Trophoblast cell (in vitro differentiated cells and primary cell): ENCODE data around the gene TOPBP1.

ENCODE experiments used
- DNase-seq, 2 donors: peaks; one replicate each; pipeline ENCODE4 v3.0.0-alpha.2; 2016
- H2AFZ ChIP-seq: 2 replicates; pipeline ENCODE4 v1.6.1; 2013; ENCODE audit warnings: low read length, moderate library complexity, mild to moderate bottlenecking; ENCODE audit not compliant: insufficient read depth, poor library complexity
- H2AK5ac ChIP-seq: 2 replicates; pipeline ENCODE4 v1.6.1; 2013; ENCODE audit warnings: mild to moderate bottlenecking, low read length
- H2BK120ac ChIP-seq: 2 replicates; pipeline ENCODE4 v1.6.1; 2013; ENCODE audit warnings: low read length, mild to moderate bottlenecking, moderate library complexity; ENCODE audit not compliant: insufficient read depth, poor library complexity
- H2BK12ac ChIP-seq: 2 replicates; pipeline ENCODE4 v1.6.1; 2013; ENCODE audit warnings: mild to moderate bottlenecking, low read length, moderate library complexity
- H2BK5ac ChIP-seq: 2 replicates; pipeline ENCODE4 v1.6.1; 2013; ENCODE audit warnings: low read length, low read depth, moderate library complexity, mild to moderate bottlenecking; ENCODE audit not compliant: poor library complexity
- H3K14ac ChIP-seq: 2 replicates; pipeline ENCODE4 v1.6.1; 2013; ENCODE audit warnings: mild to moderate bottlenecking, low read length
- H3K18ac ChIP-seq: 2 replicates; pipeline ENCODE4 v1.6.1; 2013; ENCODE audit warnings: mild to moderate bottlenecking, low read length
- H3K23ac ChIP-seq: 2 replicates; pipeline ENCODE4 v1.6.1; 2013; ENCODE audit warnings: low read length
- H3K27ac ChIP-seq: 2 replicates; pipeline ENCODE4 v1.5.1; 2013; ENCODE audit warnings: low read depth, mild to moderate bottlenecking, inconsistent platforms, low read length, moderate library complexity
- H3K27me3 ChIP-seq: 2 replicates; pipeline ENCODE4 v1.6.1; 2013; ENCODE audit warnings: inconsistent platforms, mild to moderate bottlenecking, low read length, moderate library complexity; ENCODE audit not compliant: insufficient read depth
- H3K36me3 ChIP-seq, 2 experiments: 1 replicate in 1 of 2; 2 replicates in 1 of 2; pipeline ENCODE4 v1.6.1; 2013; ENCODE audit warnings: low read length in 2 of 2, mild to moderate bottlenecking in 2 of 2, moderate library complexity in 1 of 2; ENCODE audit not compliant: insufficient read depth in 2 of 2, control insufficient read depth in 1 of 2
- H3K4ac ChIP-seq: 2 replicates; pipeline ENCODE4 v1.6.1; 2013; ENCODE audit warnings: low read depth, mild to moderate bottlenecking, low read length, moderate library complexity
- H3K4me1 ChIP-seq, 2 experiments: 1 replicate in 1 of 2; 2 replicates in 1 of 2; pipeline ENCODE4 v1.6.1; 2013; ENCODE audit warnings: low read length in 2 of 2, mild to moderate bottlenecking in 2 of 2, moderate library complexity in 1 of 2; ENCODE audit not compliant: insufficient read depth in 2 of 2, control insufficient read depth in 1 of 2
- H3K4me2 ChIP-seq: 2 replicates; pipeline ENCODE4 v1.6.1; 2013; ENCODE audit warnings: inconsistent platforms, mild to moderate bottlenecking, low read length, moderate library complexity
- H3K4me3 ChIP-seq: 2 replicates; pipeline ENCODE4 v1.5.1; 2013; ENCODE audit warnings: mild to moderate bottlenecking, low read depth, low read length, inconsistent platforms
- H3K79me1 ChIP-seq: one replicate; pipeline ENCODE4 v1.6.1; 2013; ENCODE audit warnings: low read length
- H3K79me2 ChIP-seq: 2 replicates; pipeline ENCODE4 v1.6.1; 2013; ENCODE audit warnings: low read length, mild to moderate bottlenecking; ENCODE audit not compliant: control insufficient read depth, insufficient read depth, poor library complexity
- H3K9ac ChIP-seq: 2 replicates; pipeline ENCODE4 v1.6.1; 2013; ENCODE audit warnings: mild to moderate bottlenecking, low read length
- H3K9me3 ChIP-seq: 2 replicates; pipeline ENCODE4 v1.6.1; 2013; ENCODE audit warnings: low read depth, mild to moderate bottlenecking, control low read depth, inconsistent platforms, low read length; ENCODE audit not compliant: insufficient read depth
- H4K12ac ChIP-seq: 2 replicates; pipeline ENCODE4 v1.6.1; 2013; ENCODE audit warnings: low read depth, mild to moderate bottlenecking, low read length, moderate library complexity
- H4K8ac ChIP-seq: 2 replicates; pipeline ENCODE4 v1.6.1; 2013; ENCODE audit warnings: low read depth, mild to moderate bottlenecking, low read length, moderate library complexity
- H4K91ac ChIP-seq: one replicate; pipeline ENCODE4 v1.6.1; 2013; ENCODE audit warnings: low read depth, mild to moderate bottlenecking, low read length, moderate library complexity
- WGBS: extraction: QIAGEN DNeasy Blood & Tissue Kit; methylation state at CpG from one replicate; pipeline ENCODE4 v1.1.7; 2013; ENCODE audit warnings: missing lambda C conversion rate; ENCODE audit not compliant: insufficient read length, insufficient coverage; ENCODE audit errors: extremely low coverage; 5-methylcytosine and 5-hydroxymethylcytosine counted together

TOPBP1 gene

GRCh38 chr3:133672461-133672860 lies 10.7 kb upstream of the TOPBP1 start:
- H4K91ac ChIP-seq: no peak overlapping the region
- no peak overlapping the region for H4K8ac ChIP-seq
- no peak overlapping the region for H3K4me2 ChIP-seq
- H2AFZ ChIP-seq: no peak overlapping the region
- no peak overlapping the region for H4K12ac ChIP-seq
- H3K9ac ChIP-seq: no peak overlapping the region
- H3K79me1 ChIP-seq: no peaks in the 10 kb centered on the region
- no peak overlapping the region for H3K23ac ChIP-seq
- no peak overlapping the region for H3K14ac ChIP-seq
- peaks cover 9% of the 10 kb centered on the region for H3K27me3 ChIP-seq
- no peak overlapping the region for H3K4ac ChIP-seq
- no peak overlapping the region for H3K18ac ChIP-seq
- DNase-seq: no peak
- no peaks in the 10 kb centered on the region for H3K36me3 ChIP-seq
- H2AK5ac ChIP-seq: no peak overlapping the region
- no peak overlapping the region for H2BK12ac ChIP-seq
- no peak overlapping the region for H3K27ac ChIP-seq
- no peak overlapping the region for H2BK5ac ChIP-seq
- no peaks in the 10 kb centered on the region for H3K79me2 ChIP-seq
- no peak overlapping the region for H2BK120ac ChIP-seq
- H3K4me1 ChIP-seq: peaks cover 5 to 11% of the 10 kb centered on the region in 2 experiments
- H3K4me3 ChIP-seq: no peak overlapping the region
- H3K9me3 ChIP-seq: no peaks in the 10 kb centered on the region
- no CpG with 5 or more reads among the region's 2 CpGs for WGBS

- H4K8ac ChIP-seq: no peak overlapping the region
- no peaks in the 10 kb centered on the region for H3K79me2 ChIP-seq
- H2AFZ ChIP-seq: no peak overlapping the region
- H2BK5ac ChIP-seq: no peak overlapping the region
- no peak overlapping the region for H2BK120ac ChIP-seq
- no peak overlapping the region for H3K4me3 ChIP-seq
- no peak for DNase-seq
- H3K36me3 ChIP-seq: no peaks in the 10 kb centered on the region
- H3K18ac ChIP-seq: no peak overlapping the region
- no peak overlapping the region for H3K14ac ChIP-seq
- no peak overlapping the region for H3K4me2 ChIP-seq
- no peak overlapping the region for H3K9ac ChIP-seq
- peaks cover 3 to 11% of the 10 kb centered on the region in 2 experiments for H3K4me1 ChIP-seq
- no peaks in the 10 kb centered on the region for H3K79me1 ChIP-seq
- H2AK5ac ChIP-seq: no peak overlapping the region
- no peak overlapping the region for H2BK12ac ChIP-seq
- no CpG with 5 or more reads among the region's 3 CpGs for WGBS
- no peaks in the 10 kb centered on the region for H3K9me3 ChIP-seq
- H4K91ac ChIP-seq: no peak overlapping the region
- H3K27ac ChIP-seq: no peak overlapping the region
- no peak overlapping the region for H3K4ac ChIP-seq
- H4K12ac ChIP-seq: no peak overlapping the region
- H3K27me3 ChIP-seq: peaks cover 9% of the 10 kb centered on the region
- H3K23ac ChIP-seq: no peak overlapping the region
Observed at GRCh38 chr3:133670525-133670995, 8.8 kb upstream of the TOPBP1 start.

- Histone ChIP-seq H3K4me2 (no peak overlapping the region), H3K79me1 (no peaks in the 10 kb centered on the region), H3K4ac (no peak overlapping the region), H2AFZ (no peak overlapping the region), H3K9ac (no peak overlapping the region), H2BK120ac (no peak overlapping the region), H3K27ac (no peak overlapping the region), H3K18ac (no peak overlapping the region), H4K91ac (no peak overlapping the region), H2BK5ac (no peak overlapping the region), H2AK5ac (no peak overlapping the region), H3K79me2 (no peaks in the 10 kb centered on the region), H3K23ac (peak overlapping the region; percentile 41), H4K8ac (no peak overlapping the region), H3K4me3 (no peak overlapping the region), H3K4me1 (peaks cover 3 to 11% of the 10 kb centered on the region in 2 experiments), H3K27me3 (peaks cover 9% of the 10 kb centered on the region), H3K14ac (no peak overlapping the region), H3K36me3 (no peaks in the 10 kb centered on the region), H2BK12ac (no peak overlapping the region), H3K9me3 (no peaks in the 10 kb centered on the region), H4K12ac (no peak overlapping the region)
- no CpG with 5 or more reads among the region's 4 CpGs for WGBS
- no peak for DNase-seq
Observed at GRCh38 chr3:133669949-133670524, 8.3 kb upstream of the TOPBP1 start.

DNA sequence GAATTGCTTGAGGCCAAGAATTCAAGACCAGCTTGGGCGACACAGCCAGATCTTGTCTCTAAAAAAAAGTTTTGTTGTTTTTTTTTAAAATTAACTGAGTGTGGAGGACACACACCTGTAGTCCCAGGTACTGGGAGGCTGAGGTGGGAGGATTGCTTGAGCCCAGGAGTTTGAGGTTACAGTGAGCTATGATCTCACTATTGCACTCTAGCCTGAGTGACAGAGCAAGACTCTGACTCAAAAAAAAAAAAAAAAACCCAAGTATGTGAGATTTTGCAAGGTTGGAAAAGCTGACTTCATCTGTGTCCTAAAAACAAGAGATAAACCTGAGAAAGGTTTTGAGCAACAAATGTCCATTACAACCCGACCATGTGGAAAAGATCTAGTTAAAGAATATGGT lies 5.4 kb upstream of the TOPBP1 start:
- Histone ChIP-seq H2BK120ac (no peak overlapping the region), H4K8ac (no peak overlapping the region), H3K27me3 (no peaks in the 10 kb centered on the region), H3K4ac (no peak overlapping the region), H3K79me2 (no peaks in the 10 kb centered on the region), H3K23ac (no peak overlapping the region), H3K18ac (no peak overlapping the region), H4K12ac (no peak overlapping the region), H3K4me1 (peaks cover 6 to 11% of the 10 kb centered on the region in 2 experiments), H3K4me3 (no peak overlapping the region), H2AK5ac (no peak overlapping the region), H2BK12ac (no peak overlapping the region), H3K4me2 (no peak overlapping the region), H3K36me3 (no peaks in the 10 kb centered on the region), H3K79me1 (no peaks in the 10 kb centered on the region), H3K14ac (no peak overlapping the region), H2BK5ac (no peak overlapping the region), H3K27ac (no peak overlapping the region), H2AFZ (no peak overlapping the region), H4K91ac (no peak overlapping the region), H3K9ac (no peak overlapping the region), H3K9me3 (no peaks in the 10 kb centered on the region)
- DNase-seq: peak in 1 of 2 donors; percentile 69
- no CpG with 5 or more reads among the region's 2 CpGs for WGBS
